Measurements from ENCODE around the gene SECISBP2.

DNA sequence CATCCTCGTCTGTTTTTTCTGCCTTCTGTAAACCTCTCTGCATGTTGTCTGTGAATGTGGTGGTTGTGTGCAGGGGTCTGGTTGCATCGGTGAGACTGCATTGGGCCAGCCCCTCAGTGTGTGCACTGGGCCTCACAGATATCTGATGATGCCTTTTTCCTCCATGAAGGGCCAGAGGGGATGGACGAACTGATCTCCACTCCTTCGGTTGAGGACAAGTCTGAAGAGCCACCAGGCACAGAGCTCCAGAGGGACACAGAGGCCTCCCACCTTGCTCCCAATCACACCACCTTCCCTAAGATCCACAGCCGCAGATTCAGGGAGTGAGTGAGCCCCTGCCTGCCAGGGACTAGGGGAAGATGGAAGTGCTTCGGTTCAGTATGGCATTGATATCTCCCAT, 31.3 kb downstream of the SECISBP2 start:
- TF ChIP-seq, protein P1, sequence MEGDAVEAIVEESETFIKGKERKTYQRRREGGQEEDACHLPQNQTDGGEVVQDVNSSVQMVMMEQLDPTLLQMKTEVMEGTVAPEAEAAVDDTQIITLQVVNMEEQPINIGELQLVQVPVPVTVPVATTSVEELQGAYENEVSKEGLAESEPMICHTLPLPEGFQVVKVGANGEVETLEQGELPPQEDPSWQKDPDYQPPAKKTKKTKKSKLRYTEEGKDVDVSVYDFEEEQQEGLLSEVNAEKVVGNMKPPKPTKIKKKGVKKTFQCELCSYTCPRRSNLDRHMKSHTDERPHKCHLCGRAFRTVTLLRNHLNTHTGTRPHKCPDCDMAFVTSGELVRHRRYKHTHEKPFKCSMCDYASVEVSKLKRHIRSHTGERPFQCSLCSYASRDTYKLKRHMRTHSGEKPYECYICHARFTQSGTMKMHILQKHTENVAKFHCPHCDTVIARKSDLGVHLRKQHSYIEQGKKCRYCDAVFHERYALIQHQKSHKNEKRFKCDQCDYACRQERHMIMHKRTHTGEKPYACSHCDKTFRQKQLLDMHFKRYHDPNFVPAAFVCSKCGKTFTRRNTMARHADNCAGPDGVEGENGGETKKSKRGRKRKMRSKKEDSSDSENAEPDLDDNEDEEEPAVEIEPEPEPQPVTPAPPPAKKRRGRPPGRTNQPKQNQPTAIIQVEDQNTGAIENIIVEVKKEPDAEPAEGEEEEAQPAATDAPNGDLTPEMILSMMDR (IDR thresholded peaks at IDR 0.05), result no peak
- no peak for TF ChIP-seq POLR2A (IDR thresholded peaks at IDR 0.05)

Measured in ovary (tissue), 3 donors.